ENCODE data around the gene DUSP5. TPM values are rescaled to one million over a fixed set of nuclear protein-coding genes. Genes with fewer than 3 reads are reported as not detected.

Gene DUSP5
- polyA plus RNA-seq, 2 of the 4 experiments (the other 2 are of a cell fraction): 48.8 to 171 TPM

- Histone ChIP-seq H3K9me3 (no peaks in the 10 kb centered on the region), H3K4me2 (peak overlapping the region; percentile 87), H3K4me1 (peaks cover 68% of the 10 kb centered on the region), H3K27ac (peak overlapping the region; percentile 92 to 93), H3K4me3 (peak overlapping the region; percentile 37)
- ChIA-PET CTCF (no interaction called here), POLR2A (interaction anchor here (0.9 to 1.5 kb wide), 3 partner anchors 10 to 226 kb away, joined by 3 to 11 read pairs (median 5); partner anchors contain the start of gene SMNDC1)
- WGBS (ENCODE audit: missing lambda C conversion rate): 4% methylated on average over 28 of the region's 35 CpGs
- ATAC-seq (peak; percentile 68 to 80), DNase-seq (ENCODE audit: low read depth in 1 of 2, low spot score in 1 of 2) (peak; percentile 88 to 91), FAIRE-seq (no peak)
- no peak for TF ChIP-seq CBX2 (IDR thresholded peaks at IDR 0.05; ENCODE audit: borderline replicate concordance, low read depth)
- TF ChIP-seq USF2 (IDR thresholded peaks at IDR 0.05): peak; percentile 37; the same call in 1 of the 2 replicates
- peak; percentile 39 for TF ChIP-seq POLR2A (IDR thresholded peaks at IDR 0.05; ENCODE audit: low read length)
- TF ChIP-seq PBX3 (IDR thresholded peaks at IDR 0.05): no peak
- no peak for TF ChIP-seq CTCF (IDR thresholded peaks at IDR 0.05)
- no peak for TF ChIP-seq BHLHE40 (IDR thresholded peaks at IDR 0.05; ENCODE audit: low read depth, low read length)
- no peak for TF ChIP-seq RFX5 (IDR thresholded peaks at IDR 0.05)
- no peak for TF ChIP-seq HOXA7 (CRISPR knock-in tag; IDR thresholded peaks at IDR 0.05)
- no peak for TF ChIP-seq RNF2 (IDR thresholded peaks at IDR 0.05; ENCODE audit: borderline replicate concordance, low read depth)
- peak; percentile 73 to 89; a peak in 4 of 5 replicates for TF ChIP-seq JUN (IDR thresholded peaks at IDR 0.05)
- no peak for TF ChIP-seq ZFP36 (IDR thresholded peaks at IDR 0.05; ENCODE audit: borderline replicate concordance, partially characterized antibody)
- no peak for TF ChIP-seq MYC (IDR thresholded peaks at IDR 0.05; ENCODE audit: borderline replicate concordance, low read length)
- TF ChIP-seq HEYL (CRISPR knock-in tag; IDR thresholded peaks at IDR 0.05): no peak
- TF ChIP-seq NR3C1 (IDR thresholded peaks at IDR 0.05): no peak
- peak in 1 of 2 experiments; percentile 47; a peak in 2 of 5 replicates for TF ChIP-seq RAD21 (conservative IDR thresholded peaks at IDR 0.05 in 1 of 2, IDR thresholded peaks at IDR 0.05 in 1 of 2)
- TF ChIP-seq NPAS2 (CRISPR knock-in tag; IDR thresholded peaks at IDR 0.05; ENCODE audit: borderline replicate concordance): no peak
- TF ChIP-seq POLR2AphosphoS2 (conservative IDR thresholded peaks at IDR 0.05; ENCODE audit: low read length): 0 out of 2 replicates have a peak, but pooled peaks have one; percentile 79
- TF ChIP-seq SREBF2 (IDR thresholded peaks at IDR 0.05): no peak
- no peak for TF ChIP-seq CHD4 (IDR thresholded peaks at IDR 0.05; ENCODE audit: borderline replicate concordance)
- no peak for TF ChIP-seq ELK1 (IDR thresholded peaks at IDR 0.05; ENCODE audit: low read depth, low read length)
- peak; percentile 68; the same call in 1 of the 2 replicates for TF ChIP-seq HOXB5 (CRISPR knock-in tag; IDR thresholded peaks at IDR 0.05)
- no peak for TF ChIP-seq NFE2L2 (conservative IDR thresholded peaks at IDR 0.05; ENCODE audit: low read length)
- no peak for TF ChIP-seq KDM5A (IDR thresholded peaks at IDR 0.05)
- TF ChIP-seq HOXB13 (CRISPR knock-in tag; IDR thresholded peaks at IDR 0.05; ENCODE audit: low read depth): peak; percentile 16; the same call in 1 of the 2 replicates
- peak; percentile 90 to 97 for TF ChIP-seq CEBPB (IDR thresholded peaks at IDR 0.05)
- TF ChIP-seq FOSL2 (IDR thresholded peaks at IDR 0.05): 0 out of 2 replicates have a peak, but pooled peaks have one; percentile 33
- TF ChIP-seq FOSL2 (CRISPR knock-in tag; IDR thresholded peaks at IDR 0.05): peak; percentile 77
- no peak for TF ChIP-seq ESRRA (IDR thresholded peaks at IDR 0.05; ENCODE audit: borderline replicate concordance, low read length)
- peak; percentile 80 to 95; a peak in 3 of 5 replicates for TF ChIP-seq EP300 (IDR thresholded peaks at IDR 0.05)
- no peak for TF ChIP-seq ZSCAN20 (CRISPR knock-in tag; IDR thresholded peaks at IDR 0.05)
- TF ChIP-seq SMC3 (IDR thresholded peaks at IDR 0.05): no peak; the same call in 2 of the 3 replicates
- TF ChIP-seq E2F6 (IDR thresholded peaks at IDR 0.05; ENCODE audit: borderline replicate concordance, low read depth): no peak
- peak; percentile 81; the same call in 1 of the 2 replicates for TF ChIP-seq RARB (CRISPR knock-in tag; IDR thresholded peaks at IDR 0.05)
- peak; percentile 86 for TF ChIP-seq TFCP2L1 (CRISPR knock-in tag; IDR thresholded peaks at IDR 0.05)
- no peak for TF ChIP-seq MAZ (IDR thresholded peaks at IDR 0.05; ENCODE audit: borderline replicate concordance, low read depth, low read length)
- no peak for TF ChIP-seq CHD2 (IDR thresholded peaks at IDR 0.05; ENCODE audit: low read length, partially characterized antibody)
- TF ChIP-seq FOXS1 (CRISPR knock-in tag; IDR thresholded peaks at IDR 0.05): no peak
These were observed 32.6 kb downstream of the DUSP5 start for GRCh38 chr10:110530131-110530831.

Measured in A549 (cell line).